OCI-LY3 (cell line): ENCODE measurements around the gene SERGEF.

Experiments used
- H2AFZ ChIP-seq: fragments of 200-600, 300-600 bp; shearing (Covaris generic); 2 replicates; pipeline ENCODE4 v1.6.0; 2014; ENCODE audit warnings: antibody characterized with exemption, low read depth, low read length
- H3K27ac ChIP-seq: fragments of 200-600, 300-600 bp; sonication (generic); 2 replicates; pipeline ENCODE4 v1.5.1; 2014; ENCODE audit warnings: mild to moderate bottlenecking, low read length, moderate library complexity, mixed read lengths
- H3K27me3 ChIP-seq: fragments of 200-600, 300-600 bp; sonication (generic); 2 replicates; pipeline ENCODE4 v1.6.1; 2014; ENCODE audit warnings: low read depth, low read length, mixed read lengths
- H3K36me3 ChIP-seq: fragments of 200-600, 300-600 bp; sonication (generic); replicated peaks from 2 replicates; pipeline ENCODE3; 2014; ENCODE audit warnings: low read depth, low read length, mixed read lengths
- H3K4me1 ChIP-seq: fragments of 300-600, 200-600 bp; sonication (generic); 2 replicates; pipeline ENCODE4 v1.6.1; 2014; ENCODE audit warnings: low read length, mixed read lengths
- H3K4me2 ChIP-seq: fragments of 200-600, 300-600 bp; sonication (generic); 2 replicates; pipeline ENCODE4 v1.6.1; 2014; ENCODE audit warnings: low read length, mixed read lengths
- H3K4me3 ChIP-seq: fragments of 300-600, 200-600 bp; sonication (generic); 2 replicates; pipeline ENCODE4 v1.5.1; 2014; ENCODE audit warnings: antibody characterized with exemption, mild to moderate bottlenecking, low read length, moderate library complexity
- H3K79me2 ChIP-seq: fragments of 300-600, 200-600 bp; shearing (Covaris generic); 2 replicates; pipeline ENCODE4 v1.6.1; 2014; ENCODE audit warnings: mild to moderate bottlenecking, low read length, mixed read lengths
- H3K9ac ChIP-seq: fragments of 300-600, 200-600 bp; shearing (Covaris generic); 2 replicates; pipeline ENCODE4 v1.6.0; 2014; ENCODE audit warnings: mild to moderate bottlenecking, low read length, moderate library complexity
- H3K9me3 ChIP-seq: fragments of 200-600, 300-600 bp; shearing (Covaris generic); 2 replicates; pipeline ENCODE4 v1.6.1; 2014; ENCODE audit warnings: low read length, mixed read lengths; ENCODE audit not compliant: insufficient read depth
- H4K20me1 ChIP-seq: fragments of 200-600, 300-600 bp; sonication (generic); 2 replicates; pipeline ENCODE4 v1.6.1; 2016; ENCODE audit warnings: low read length, mixed read lengths; ENCODE audit not compliant: insufficient read depth
- EZH2phosphoT487 ChIP-seq: fragments of 200-600 bp; shearing (Covaris generic); IDR thresholded peaks from 2 replicates; pipeline ENCODE4 v1.6.1; 2018; ENCODE audit warnings: antibody characterized with exemption, mixed run types, low read depth
- TF ChIP-seq, protein P1 (sequence below): fragments of 200-600, 300-600 bp; sonication (generic); IDR thresholded peaks from 2 replicates; pipeline ENCODE4 v1.5.1; 2014; ENCODE audit warnings: antibody characterized with exemption, low read length, low read depth

Gene SERGEF

DNA sequence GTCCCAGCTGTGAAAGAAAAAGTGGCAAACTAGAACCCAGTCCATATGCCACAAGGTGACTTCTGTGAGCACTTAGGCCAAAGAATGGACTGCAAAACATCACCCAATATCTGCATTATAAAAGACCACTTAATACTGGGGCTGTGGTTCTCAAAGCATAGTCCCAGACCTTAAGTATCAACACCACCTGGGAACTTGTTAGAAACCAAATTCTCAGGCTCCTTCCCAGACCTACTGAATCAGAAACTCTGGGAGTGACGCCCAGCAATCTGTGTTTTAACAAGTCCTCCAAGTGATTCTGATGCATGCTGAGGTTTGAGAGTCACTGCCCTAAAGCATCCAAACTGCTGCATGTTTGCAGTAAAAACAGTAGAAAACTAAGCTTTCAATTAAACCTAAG, 81.3 kb downstream of the SERGEF start:
- Histone ChIP-seq H3K27me3 (no peaks in the 10 kb centered on the region), H3K79me2 (no peaks in the 10 kb centered on the region), H3K9me3 (no peaks in the 10 kb centered on the region), H3K27ac (no peak overlapping the region), H3K9ac (no peak overlapping the region), H3K4me2 (no peak overlapping the region), H3K36me3 (peaks cover 4% of the 10 kb centered on the region), H3K4me1 (no peaks in the 10 kb centered on the region), H2AFZ (no peak overlapping the region), H3K4me3 (no peak overlapping the region), H4K20me1 (no peaks in the 10 kb centered on the region)
- TF ChIP-seq, protein P1, sequence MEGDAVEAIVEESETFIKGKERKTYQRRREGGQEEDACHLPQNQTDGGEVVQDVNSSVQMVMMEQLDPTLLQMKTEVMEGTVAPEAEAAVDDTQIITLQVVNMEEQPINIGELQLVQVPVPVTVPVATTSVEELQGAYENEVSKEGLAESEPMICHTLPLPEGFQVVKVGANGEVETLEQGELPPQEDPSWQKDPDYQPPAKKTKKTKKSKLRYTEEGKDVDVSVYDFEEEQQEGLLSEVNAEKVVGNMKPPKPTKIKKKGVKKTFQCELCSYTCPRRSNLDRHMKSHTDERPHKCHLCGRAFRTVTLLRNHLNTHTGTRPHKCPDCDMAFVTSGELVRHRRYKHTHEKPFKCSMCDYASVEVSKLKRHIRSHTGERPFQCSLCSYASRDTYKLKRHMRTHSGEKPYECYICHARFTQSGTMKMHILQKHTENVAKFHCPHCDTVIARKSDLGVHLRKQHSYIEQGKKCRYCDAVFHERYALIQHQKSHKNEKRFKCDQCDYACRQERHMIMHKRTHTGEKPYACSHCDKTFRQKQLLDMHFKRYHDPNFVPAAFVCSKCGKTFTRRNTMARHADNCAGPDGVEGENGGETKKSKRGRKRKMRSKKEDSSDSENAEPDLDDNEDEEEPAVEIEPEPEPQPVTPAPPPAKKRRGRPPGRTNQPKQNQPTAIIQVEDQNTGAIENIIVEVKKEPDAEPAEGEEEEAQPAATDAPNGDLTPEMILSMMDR, result no peak
- no peak for TF ChIP-seq EZH2phosphoT487

DNA sequence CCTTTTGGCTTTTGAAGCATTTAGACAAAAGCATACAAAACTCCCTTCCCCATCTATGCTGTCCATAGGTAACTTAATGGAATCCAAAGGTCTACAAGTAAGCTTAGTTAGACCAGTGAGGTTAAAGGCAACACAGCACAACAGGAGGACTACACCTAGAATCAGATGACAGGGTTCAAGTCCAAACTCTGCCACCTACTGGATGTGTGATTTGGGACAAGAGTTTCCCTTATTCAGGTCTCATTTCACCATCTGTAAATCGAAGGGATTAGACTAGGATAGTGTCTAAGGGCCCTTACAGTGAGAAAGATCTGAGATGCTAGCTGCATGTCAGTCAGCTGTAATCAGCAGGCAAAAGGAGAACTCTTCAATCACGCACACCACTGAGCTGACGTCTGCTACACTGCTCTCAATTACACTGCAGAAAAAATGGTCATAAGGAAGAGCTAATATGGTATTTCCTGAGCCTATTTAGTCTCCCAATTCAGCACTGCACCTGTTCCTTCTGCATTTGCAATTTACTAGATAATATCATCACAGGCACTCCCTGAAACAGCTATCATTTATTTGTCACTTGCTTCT, 82.2 kb downstream of the SERGEF start:
- Histone ChIP-seq H3K79me2 (no peaks in the 10 kb centered on the region), H4K20me1 (no peaks in the 10 kb centered on the region), H3K4me1 (no peaks in the 10 kb centered on the region), H3K4me3 (no peak overlapping the region), H3K4me2 (no peak overlapping the region), H2AFZ (no peak overlapping the region), H3K27me3 (no peaks in the 10 kb centered on the region), H3K9me3 (no peaks in the 10 kb centered on the region), H3K36me3 (peaks cover 4% of the 10 kb centered on the region), H3K9ac (no peak overlapping the region), H3K27ac (no peak overlapping the region)
- TF ChIP-seq, protein P1, result peak; percentile 15; the same call in 1 of the 2 replicates
- TF ChIP-seq EZH2phosphoT487, result no peak

DNA sequence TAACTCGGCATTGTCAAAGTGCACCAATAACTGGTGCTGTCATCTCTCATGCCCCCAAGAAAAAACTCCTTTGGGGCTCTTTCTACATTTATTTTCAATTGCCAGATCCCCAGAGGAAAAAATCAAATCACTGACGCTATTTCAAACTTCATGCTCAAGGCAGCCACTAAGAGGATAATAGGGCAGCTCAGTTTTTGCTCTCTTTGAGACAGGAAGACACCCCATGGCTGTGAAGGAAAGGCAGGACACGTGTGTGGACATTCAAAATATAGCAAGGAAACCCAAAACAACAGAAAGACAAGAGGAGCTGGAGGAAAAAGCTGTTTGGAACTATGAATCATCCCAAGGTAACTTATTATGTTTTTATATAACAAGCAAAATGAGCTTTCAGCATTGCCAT, 83.7 kb downstream of the SERGEF start:
- H3K9me3 ChIP-seq, result no peaks in the 10 kb centered on the region
- H3K4me3 ChIP-seq, result no peak overlapping the region
- H4K20me1 ChIP-seq, result no peaks in the 10 kb centered on the region
- H3K4me2 ChIP-seq, result no peak overlapping the region
- H3K4me1 ChIP-seq, result no peaks in the 10 kb centered on the region
- TF ChIP-seq, protein P1, result no peak
- TF ChIP-seq EZH2phosphoT487, result no peak
- no peak overlapping the region for H3K9ac ChIP-seq
- H3K27ac ChIP-seq, result no peak overlapping the region
- no peaks in the 10 kb centered on the region for H3K79me2 ChIP-seq
- no peak overlapping the region for H2AFZ ChIP-seq
- peaks cover 4% of the 10 kb centered on the region for H3K36me3 ChIP-seq
- H3K27me3 ChIP-seq, result no peaks in the 10 kb centered on the region

DNA sequence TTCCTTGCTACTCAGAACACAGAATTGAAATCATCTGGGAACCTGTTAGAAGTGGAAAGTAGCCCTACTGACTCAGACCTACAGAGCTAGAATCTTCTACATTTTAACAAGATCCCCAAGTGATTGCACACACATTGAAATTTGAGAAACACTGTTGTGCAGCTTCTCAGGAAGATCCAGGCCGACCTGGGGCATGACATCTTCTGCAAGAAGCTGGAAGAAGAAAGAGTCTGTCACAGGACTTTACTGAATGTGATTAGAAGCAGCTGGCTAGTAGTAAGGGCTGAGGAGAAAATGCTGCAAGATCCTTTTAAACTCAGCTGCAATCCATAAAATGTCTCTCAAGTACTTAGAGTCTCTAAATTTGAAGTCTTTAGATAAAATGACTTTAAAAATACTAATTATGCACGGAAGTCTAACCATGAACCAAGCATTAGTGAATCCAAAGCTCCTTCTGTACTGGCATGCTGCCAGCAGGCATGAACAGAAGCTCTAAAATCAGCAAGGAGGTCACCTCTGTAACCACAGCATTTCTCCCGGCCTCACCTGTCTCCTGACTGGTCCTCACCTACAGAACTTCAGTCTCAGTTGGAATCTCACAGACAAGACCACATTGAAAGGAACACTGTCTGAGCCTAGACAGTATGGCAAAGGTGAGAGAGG, 85.0 kb downstream of the SERGEF start:
- H3K4me1 ChIP-seq, result no peaks in the 10 kb centered on the region
- no peaks in the 10 kb centered on the region for H3K27me3 ChIP-seq
- H4K20me1 ChIP-seq, result no peaks in the 10 kb centered on the region
- no peak overlapping the region for H3K4me3 ChIP-seq
- no peaks in the 10 kb centered on the region for H3K9me3 ChIP-seq
- peaks cover 4% of the 10 kb centered on the region for H3K36me3 ChIP-seq
- H3K27ac ChIP-seq, result no peak overlapping the region
- no peak overlapping the region for H2AFZ ChIP-seq
- no peak overlapping the region for H3K4me2 ChIP-seq
- H3K9ac ChIP-seq, result no peak overlapping the region
- TF ChIP-seq, protein P1, result no peak
- no peak for TF ChIP-seq EZH2phosphoT487
- H3K79me2 ChIP-seq, result no peaks in the 10 kb centered on the region
